Activated CD4-positive, alpha-beta memory T cell treated with anti-CD3 and anti-CD28 coated beads, Interleukin-2, amount 10 ng/mL, durations not matched to agents 7 days and 5 days (primary cell): ENCODE results near the gene LACRT. TPM values are rescaled to one million over a fixed set of nuclear protein-coding genes. Genes with fewer than 3 reads are reported as not detected.

Experiments
- CTCF ChIA-PET: fragments of 350-600 bp; sonication (Branson Sonifier 250); formaldehyde crosslinking; loops from one replicate; lab custom pipeline; 2021; ENCODE audit warnings: antibody characterized with exemption, inconsistent platforms; lab: Charles Lee
- POLR2A ChIA-PET: fragments of 350-600 bp; sonication (Branson Sonifier 250); formaldehyde crosslinking; loops from one replicate; lab custom pipeline; 2021; ENCODE audit warnings: antibody characterized with exemption; lab: Charles Lee
- DNase-seq: peaks from one replicate; pipeline ENCODE4 v3.0.0-alpha.2; 2020
- H3K27ac Mint-ChIP-seq: one replicate; pipeline ENCODE4 v1.8.0; 2021; ENCODE audit warnings: mild to moderate bottlenecking, mixed read lengths
- H3K27me3 Mint-ChIP-seq: one replicate; pipeline ENCODE4 v1.8.0; 2021; ENCODE audit warnings: mixed read lengths
- H3K36me3 Mint-ChIP-seq: one replicate; pipeline ENCODE4 v1.8.0; 2021; ENCODE audit warnings: low read depth, mixed read lengths
- H3K4me1 Mint-ChIP-seq: one replicate; pipeline ENCODE4 v1.8.0; 2021; ENCODE audit warnings: mixed read lengths
- H3K4me3 Mint-ChIP-seq: one replicate; pipeline ENCODE4 v1.8.0; 2021; ENCODE audit warnings: mild to moderate bottlenecking, mixed read lengths
- H3K9me3 Mint-ChIP-seq: one replicate; pipeline ENCODE4 v1.8.0; 2021; ENCODE audit warnings: mixed read lengths
- total RNA-seq, 2 experiments: library from RNA; stranded (reverse); gene quantifications; one replicate each; pipeline ENCODE4 v1.2.3, GENCODE V29; 2021

Gene LACRT
- total RNA-seq, 2 experiments from 2014 or later, result not detected

DNA sequence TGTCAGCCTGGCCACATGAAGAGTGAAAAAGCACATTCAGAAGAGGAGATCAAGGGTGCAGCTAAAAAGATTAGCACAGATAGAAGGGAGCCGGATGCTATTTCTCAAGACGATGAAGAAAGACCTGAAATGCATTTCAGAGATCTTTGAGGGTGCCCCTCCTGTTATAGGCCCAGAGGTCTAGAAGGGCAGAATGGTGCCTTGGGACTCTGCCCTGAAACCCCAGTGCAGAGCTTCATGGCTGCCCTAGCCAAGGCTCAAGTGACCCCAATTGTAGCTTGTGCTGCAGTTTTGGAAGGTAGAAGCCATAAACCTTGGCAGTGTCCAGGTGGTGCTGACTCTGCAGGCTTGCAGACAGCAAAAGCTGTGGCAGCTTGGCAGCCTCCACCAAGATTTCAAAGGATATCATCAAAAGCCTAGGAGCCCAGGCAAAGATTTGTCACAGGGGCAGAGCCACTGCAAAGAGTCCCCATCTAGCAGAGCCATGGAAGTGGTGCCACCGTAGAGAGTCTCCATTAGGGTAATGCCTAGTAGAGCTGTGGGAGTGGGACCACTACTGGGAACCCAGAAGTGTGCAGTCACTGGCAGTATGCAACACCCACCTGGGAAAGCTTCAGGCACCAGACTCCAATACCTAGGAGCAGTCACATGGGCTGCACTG lies 6.4 kb downstream of the LACRT start:
- ChIA-PET CTCF (no interaction called here), POLR2A (no interaction called here)
- Mint-ChIP-seq H3K27me3 (peaks cover 33% of the 10 kb centered on the region), H3K9me3 (peaks cover 14% of the 10 kb centered on the region), H3K36me3 (peaks cover 3% of the 10 kb centered on the region), H3K4me3 (no peak overlapping the region), H3K27ac (no peak overlapping the region), H3K4me1 (no peaks in the 10 kb centered on the region)
- no peak for DNase-seq

GRCh38 chr12:54627304-54627703 lies 7.4 kb downstream of the LACRT start:
- Mint-ChIP-seq H3K36me3 (peaks cover 3% of the 10 kb centered on the region), H3K27ac (no peak overlapping the region), H3K9me3 (peaks cover 14% of the 10 kb centered on the region), H3K27me3 (peaks cover 39% of the 10 kb centered on the region), H3K4me3 (no peak overlapping the region), H3K4me1 (no peaks in the 10 kb centered on the region)
- ChIA-PET POLR2A (no interaction called here), CTCF (no interaction called here)
- DNase-seq, result no peak

DNA sequence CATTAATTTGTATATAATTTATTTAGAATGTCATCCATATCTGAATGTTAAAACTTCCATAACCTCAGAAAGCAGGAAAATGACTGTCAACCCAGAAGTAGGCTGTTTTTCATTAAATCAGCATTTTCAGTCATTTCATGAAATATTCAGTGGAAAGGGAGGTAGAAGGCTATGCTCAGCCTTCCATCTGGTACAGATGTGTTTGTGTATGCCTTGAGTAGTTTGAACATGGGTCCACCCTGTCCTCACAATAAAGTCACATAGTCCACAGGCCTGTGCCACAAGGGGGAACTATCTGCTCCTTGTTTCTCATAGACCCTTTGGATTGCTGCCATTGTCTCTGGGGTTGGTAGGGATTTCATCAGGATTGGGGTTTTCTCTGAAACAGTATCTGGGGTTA lies 9.1 kb downstream of the LACRT start:
- Mint-ChIP-seq H3K27ac (no peak overlapping the region), H3K4me3 (no peak overlapping the region), H3K9me3 (peaks cover 14% of the 10 kb centered on the region), H3K27me3 (peaks cover 46% of the 10 kb centered on the region), H3K36me3 (peaks cover 3% of the 10 kb centered on the region), H3K4me1 (no peaks in the 10 kb centered on the region)
- DNase-seq, result no peak
- CTCF ChIA-PET, result no interaction called here
- POLR2A ChIA-PET, result no interaction called here

- H3K4me3 Mint-ChIP-seq, result no peak overlapping the region
Measured at GRCh38 chr12:54624315-54625279, 10.1 kb downstream of the LACRT start.

GRCh38 chr12:54622463-54623183 lies 12.1 kb downstream of the LACRT start:
- Mint-ChIP-seq H3K9me3 (peaks cover 10% of the 10 kb centered on the region), H3K4me3 (no peak overlapping the region), H3K27me3 (peaks cover 61% of the 10 kb centered on the region), H3K4me1 (no peaks in the 10 kb centered on the region), H3K27ac (no peak overlapping the region), H3K36me3 (peaks cover 3% of the 10 kb centered on the region)
- DNase-seq, result no peak
- ChIA-PET CTCF (interaction anchor here (0.6 to 1.3 kb wide), 3 partner anchors 30 to 43 kb away, joined by 3 to 6 read pairs (median 5); no protein-coding TSS in a partner anchor), POLR2A (no interaction called here)

More at GRCh38 chr12:54624315-54625279, 10.1 kb downstream of the LACRT start:
- Mint-ChIP-seq H3K27ac (no peak overlapping the region), H3K4me1 (no peaks in the 10 kb centered on the region), H3K9me3 (peaks cover 14% of the 10 kb centered on the region), H3K36me3 (peaks cover 3% of the 10 kb centered on the region), H3K27me3 (peaks cover 48% of the 10 kb centered on the region)
- ChIA-PET POLR2A (no interaction called here), CTCF (interaction anchor here (0.6 to 1.1 kb wide), 2 partner anchors 22 to 331 kb away, joined by 3 read pairs; no protein-coding TSS in a partner anchor)
- no peak for DNase-seq

- ChIA-PET POLR2A (no interaction called here), CTCF (no interaction called here)
- no peak for DNase-seq
- Mint-ChIP-seq H3K9me3 (no peaks in the 10 kb centered on the region), H3K4me3 (no peak overlapping the region), H3K36me3 (no peaks in the 10 kb centered on the region), H3K27ac (no peak overlapping the region), H3K4me1 (peaks cover 2% of the 10 kb centered on the region), H3K27me3 (peaks cover 51% of the 10 kb centered on the region)
Measured at GRCh38 chr12:54616933-54617680, 17.6 kb downstream of the LACRT start.

- H3K4me3 Mint-ChIP-seq, result no peak overlapping the region
- peaks cover 3% of the 10 kb centered on the region for H3K4me1 Mint-ChIP-seq
- no peaks in the 10 kb centered on the region for H3K36me3 Mint-ChIP-seq
- POLR2A ChIA-PET, result no interaction called here
- H3K27me3 Mint-ChIP-seq, result peaks cover 43% of the 10 kb centered on the region
- CTCF ChIA-PET, result no interaction called here
- no peak for DNase-seq
- no peaks in the 10 kb centered on the region for H3K9me3 Mint-ChIP-seq
- H3K27ac Mint-ChIP-seq, result no peak overlapping the region
Measured at GRCh38 chr12:54612225-54612750, 22.4 kb downstream of the LACRT start.

DNA sequence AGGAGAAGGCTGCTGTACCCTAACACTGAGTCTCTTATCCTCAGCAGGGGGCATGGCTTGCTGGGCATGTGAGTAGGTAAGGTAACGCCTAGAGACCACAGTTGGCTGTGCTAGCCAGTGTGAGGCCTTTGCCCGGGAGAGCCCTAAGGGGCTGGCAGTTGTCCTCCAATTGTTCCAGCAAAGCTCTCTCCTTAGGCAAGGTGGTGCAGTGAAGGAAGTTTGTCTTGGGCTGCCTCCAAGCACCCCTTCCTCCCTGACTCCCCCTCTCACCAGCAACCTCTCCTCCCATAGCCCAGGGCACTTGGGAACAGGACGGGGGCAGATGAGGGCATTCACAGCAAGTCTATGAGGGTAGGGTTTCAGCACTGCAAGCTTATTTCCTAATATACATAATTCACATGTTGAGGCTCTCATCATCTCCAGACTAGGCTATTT lies 23.0 kb downstream of the LACRT start:
- Mint-ChIP-seq H3K9me3 (no peaks in the 10 kb centered on the region), H3K36me3 (no peaks in the 10 kb centered on the region), H3K4me1 (peaks cover 3% of the 10 kb centered on the region), H3K4me3 (no peak overlapping the region), H3K27ac (no peak overlapping the region), H3K27me3 (peaks cover 42% of the 10 kb centered on the region)
- ChIA-PET CTCF (no interaction called here), POLR2A (no interaction called here)
- DNase-seq, result no peak

GRCh38 chr12:54608769-54609168 lies 25.9 kb downstream of the LACRT start:
- DNase-seq, result no peak
- H3K9me3 Mint-ChIP-seq, result no peaks in the 10 kb centered on the region
- peaks cover 26% of the 10 kb centered on the region for H3K27me3 Mint-ChIP-seq
- peaks cover 1% of the 10 kb centered on the region for H3K4me1 Mint-ChIP-seq
- H3K36me3 Mint-ChIP-seq, result no peaks in the 10 kb centered on the region
- ChIA-PET POLR2A (no interaction called here), CTCF (no interaction called here)
- H3K4me3 Mint-ChIP-seq, result no peak overlapping the region
- H3K27ac Mint-ChIP-seq, result no peak overlapping the region

GRCh38 chr12:54608156-54608555 lies 26.5 kb downstream of the LACRT start:
- Mint-ChIP-seq H3K27ac (no peak overlapping the region), H3K27me3 (peaks cover 26% of the 10 kb centered on the region), H3K4me3 (no peak overlapping the region), H3K4me1 (peaks cover 3% of the 10 kb centered on the region), H3K9me3 (no peaks in the 10 kb centered on the region), H3K36me3 (no peaks in the 10 kb centered on the region)
- CTCF ChIA-PET, result interaction anchor here (1.5 kb wide), 1 partner anchor 9 kb away, joined by 3 read pairs; no protein-coding TSS in a partner anchor
- POLR2A ChIA-PET, result no interaction called here
- no peak for DNase-seq

GRCh38 chr12:54606556-54606955 lies 28.1 kb downstream of the LACRT start:
- Mint-ChIP-seq H3K27ac (no peak overlapping the region), H3K27me3 (peaks cover 19% of the 10 kb centered on the region), H3K4me1 (peaks cover 7% of the 10 kb centered on the region), H3K4me3 (no peak overlapping the region), H3K36me3 (no peaks in the 10 kb centered on the region), H3K9me3 (no peaks in the 10 kb centered on the region)
- DNase-seq, result no peak
- ChIA-PET CTCF (interaction anchor here (1.2 to 2.9 kb wide), 3 partner anchors 10 to 52 kb away, joined by 3 to 13 read pairs (median 3); no protein-coding TSS in a partner anchor), POLR2A (interaction anchor here (1.0 kb wide), 1 partner anchor 13 kb away, joined by 3 read pairs; no protein-coding TSS in a partner anchor)
